NOMO-1 (cell line): ENCODE measurements around the gene EMP2.
A peak's percentile ranks its signal among the peaks of the same experiment; 100 is the strongest.
"Not testable (repeated sequence)": the region's sequence is repeated elsewhere in the genome, so short reads cannot be mapped to it uniquely, and the experiment has no call there.

Source experiments
- DNase-seq, 2 experiments: peaks; one replicate each; lab custom pipeline; 2025; ENCODE audit not compliant: unreplicated experiment in 2 of 2; lab: John Stamatoyannopoulos, UW

EMP2 gene

DNA sequence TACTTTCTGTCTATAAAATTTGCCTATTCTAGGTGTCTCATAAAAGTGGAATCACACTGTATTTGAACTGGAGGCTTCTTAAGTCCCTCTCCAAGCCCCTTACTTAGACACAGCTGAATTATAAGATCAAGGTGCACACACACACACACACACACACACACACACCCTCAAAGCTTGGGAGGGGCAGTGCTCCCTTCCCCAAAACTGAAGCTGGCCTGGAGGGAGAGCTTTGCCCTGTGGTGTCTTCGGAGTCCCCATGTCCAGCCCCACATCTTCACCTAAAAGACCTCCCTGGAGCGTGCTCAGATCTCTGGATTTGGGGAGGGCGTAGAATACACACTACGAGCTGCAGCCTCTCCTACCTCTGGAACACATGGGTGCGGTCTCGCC lies 828 bp downstream of the EMP2 start:
- no peak for DNase-seq

DNA sequence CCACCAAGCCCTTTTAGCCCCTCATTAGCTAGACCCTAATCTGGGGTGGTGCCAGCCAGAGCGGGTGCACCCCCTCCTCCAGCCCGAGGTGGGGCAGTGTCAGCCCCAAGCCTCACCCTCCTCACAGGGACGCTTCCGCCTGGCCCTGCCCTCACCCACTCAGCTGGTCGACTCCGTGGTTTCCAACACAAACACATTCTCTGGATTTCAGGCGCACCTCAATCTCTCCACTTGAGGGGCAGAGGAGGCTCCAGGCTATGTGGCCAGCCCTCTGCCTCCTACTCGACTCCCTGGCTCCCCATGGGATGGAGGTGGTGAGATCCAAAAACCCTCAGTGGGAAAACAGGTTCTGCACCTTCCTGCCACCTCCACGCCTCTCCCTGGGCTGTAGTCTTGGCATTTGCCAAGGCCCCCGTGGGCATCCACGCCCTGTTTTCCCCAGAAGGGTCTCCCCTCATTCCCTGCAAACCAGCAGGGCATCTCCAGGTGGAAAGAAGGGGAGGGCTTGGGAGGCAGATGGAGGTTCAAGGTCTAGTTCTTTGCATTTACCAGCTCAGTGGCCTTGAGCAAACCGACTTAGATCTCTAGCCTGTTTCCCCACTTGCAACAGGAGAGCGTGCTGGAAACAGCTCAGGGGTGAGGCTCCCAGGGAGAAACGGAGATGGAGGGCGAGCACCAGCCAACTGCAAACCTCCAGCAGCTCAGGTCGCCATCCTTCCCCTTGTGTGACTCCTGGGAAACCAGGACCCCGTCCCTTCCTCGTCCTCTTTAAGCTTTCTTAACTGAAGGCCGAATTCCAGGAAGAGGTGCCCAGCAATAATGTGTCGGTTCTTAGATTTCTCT lies 1.7 kb downstream of the EMP2 start:
- DNase-seq, result no peak

DNA sequence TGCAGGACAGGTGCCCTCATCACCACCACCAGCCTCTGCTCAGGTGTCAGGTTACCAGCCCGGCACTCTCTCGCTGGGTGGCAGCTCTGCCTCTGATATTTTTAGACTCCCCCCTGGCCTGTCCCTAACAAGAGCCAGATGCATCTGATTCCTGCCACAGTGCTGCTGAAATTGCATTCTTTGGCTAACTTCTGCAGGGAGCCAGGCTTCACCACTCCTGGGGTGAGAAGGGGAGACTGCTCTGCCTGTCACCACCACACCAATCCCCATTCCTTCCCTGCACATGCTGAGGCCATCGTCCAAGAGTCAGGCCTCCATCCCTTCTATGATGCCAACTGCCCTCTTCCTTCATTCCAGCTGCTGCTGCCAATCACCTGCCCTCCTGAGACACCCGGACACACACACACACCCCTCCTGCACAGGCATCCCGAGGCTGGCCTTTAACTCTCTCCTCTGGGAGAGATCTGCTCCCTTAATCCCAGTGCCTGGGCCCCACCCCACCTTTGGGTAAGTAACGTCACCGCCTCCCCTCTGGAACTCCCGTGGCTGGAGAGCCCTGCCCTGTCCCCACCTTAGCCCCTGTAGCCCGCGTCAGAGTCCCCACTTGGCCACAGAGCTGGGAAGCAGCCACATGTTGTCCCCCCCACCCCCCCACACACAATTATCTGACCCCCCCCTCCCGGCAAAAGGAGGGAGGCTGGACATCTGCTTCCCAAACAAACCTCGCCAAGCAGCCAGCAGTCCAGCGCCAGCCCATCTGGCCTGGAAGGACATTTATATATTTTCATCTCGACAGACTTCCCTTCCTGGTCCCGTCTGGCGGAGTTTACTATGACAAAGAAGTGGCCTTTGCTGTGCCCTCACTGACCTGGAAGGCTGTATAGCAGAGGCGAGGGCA lies 2.8 kb downstream of the EMP2 start:
- DNase-seq, result no peak

DNA sequence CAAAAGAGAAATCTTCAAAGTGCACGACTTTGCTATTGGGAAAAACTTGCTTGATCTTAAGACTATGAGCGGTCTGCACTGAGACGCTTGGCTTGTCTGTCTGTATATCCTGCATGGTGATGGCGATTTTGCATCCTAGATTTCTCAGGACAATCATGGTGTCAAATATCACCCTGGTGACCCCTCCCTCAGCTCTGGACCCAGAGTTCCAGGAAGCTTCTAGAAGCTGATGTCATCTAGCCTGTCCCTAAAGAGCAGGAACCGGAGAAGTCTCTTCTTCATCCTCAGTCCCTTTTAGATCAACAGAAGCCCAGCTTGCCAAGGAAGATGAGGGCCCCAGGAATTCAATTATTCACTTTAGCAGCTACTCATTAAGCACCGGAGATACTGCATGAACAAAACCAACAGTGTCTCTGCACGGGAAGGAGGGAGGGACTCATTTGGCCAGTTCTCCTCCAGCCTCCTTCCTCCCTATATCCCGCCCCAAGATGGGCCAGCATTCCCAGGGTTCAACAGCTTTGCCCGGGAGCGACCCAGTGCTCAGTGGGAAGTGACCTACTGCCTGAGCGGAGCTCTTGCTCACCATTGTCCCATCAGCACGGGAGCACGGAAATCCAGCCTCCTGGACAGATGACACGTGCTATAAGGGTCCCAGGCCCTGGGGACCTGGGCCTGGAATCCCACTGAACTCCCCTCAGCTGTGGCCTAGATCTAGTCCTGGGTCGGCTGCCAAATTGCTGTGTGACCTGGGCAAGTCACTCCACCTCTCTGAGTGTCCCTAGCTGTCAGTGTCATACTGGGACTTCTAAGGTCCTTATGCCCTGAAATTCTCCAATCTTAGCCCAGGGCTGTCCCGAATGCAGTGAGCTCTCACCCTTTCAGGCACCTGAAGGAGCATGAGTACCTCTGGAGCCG lies 3.8 kb downstream of the EMP2 start:
- no peak for DNase-seq

DNA sequence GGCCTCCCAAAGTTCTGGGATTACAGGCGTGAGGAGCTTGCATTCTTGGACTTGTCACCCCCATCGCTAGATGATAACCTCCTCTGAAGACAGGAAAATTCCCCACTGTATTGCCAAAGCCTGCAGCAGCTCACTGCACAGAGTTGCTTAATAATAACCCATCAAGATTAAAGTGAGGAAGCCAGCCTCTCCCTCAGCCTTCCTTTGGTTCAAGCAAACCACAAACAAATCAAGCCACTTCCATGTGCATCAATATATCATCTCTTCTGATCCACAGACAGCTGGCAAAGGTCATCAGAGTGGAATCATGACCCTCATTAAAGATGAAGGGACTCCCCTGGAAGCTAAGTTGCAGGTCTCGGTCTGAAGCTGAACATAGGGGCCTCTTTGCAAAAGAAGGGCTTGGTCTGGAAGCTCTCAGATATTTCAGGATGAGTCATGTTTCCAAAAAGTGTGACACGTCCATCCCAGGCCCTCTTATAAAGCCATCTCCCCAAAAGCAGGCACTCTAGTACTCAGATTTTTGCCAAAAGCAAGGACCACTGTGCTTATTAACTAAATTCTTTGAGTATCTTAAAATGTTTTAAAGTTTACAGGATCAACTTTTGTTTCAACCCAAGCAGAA lies 4.8 kb downstream of the EMP2 start:
- peak in 1 of 2 experiments; percentile 39 for DNase-seq

DNA sequence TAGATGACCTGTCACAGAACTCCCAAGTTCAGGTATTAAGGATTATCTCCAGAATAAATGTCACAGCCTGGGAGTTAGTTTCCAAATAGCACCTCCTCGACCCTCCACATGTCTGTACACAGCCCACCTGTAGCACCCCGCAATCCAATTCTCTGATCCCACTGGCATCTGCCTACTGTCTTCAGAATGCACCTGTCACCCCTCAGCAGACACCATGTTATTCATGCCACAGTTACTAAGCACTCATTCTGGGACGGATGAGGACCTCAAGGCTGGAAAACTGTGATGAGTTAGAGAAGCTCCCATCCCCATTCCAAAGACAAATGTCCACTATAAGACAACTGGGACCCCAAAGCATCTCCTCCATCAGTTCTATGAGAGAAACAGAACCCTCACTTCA lies 7.8 kb downstream of the EMP2 start:
- DNase-seq, result no peak

DNA sequence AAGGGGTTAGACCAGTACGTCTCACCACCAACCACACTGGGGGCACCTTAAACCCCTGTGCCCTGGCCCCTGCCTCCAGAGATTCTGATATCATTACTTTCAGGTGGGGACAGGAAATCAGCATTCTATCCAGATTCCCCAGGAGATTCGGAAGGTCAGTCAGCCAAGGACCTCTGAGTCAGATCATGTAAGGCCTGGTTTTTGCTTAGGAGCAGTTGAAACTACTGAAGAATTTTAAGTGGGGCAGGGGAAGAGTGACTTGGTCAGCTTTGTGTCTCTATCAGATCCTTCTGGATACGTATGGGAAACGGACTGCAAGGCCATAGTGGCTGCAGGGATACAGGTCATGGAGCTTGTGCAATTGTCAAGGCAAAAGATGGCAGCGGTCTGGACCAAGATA lies 9.0 kb downstream of the EMP2 start:
- no peak for DNase-seq

DNA sequence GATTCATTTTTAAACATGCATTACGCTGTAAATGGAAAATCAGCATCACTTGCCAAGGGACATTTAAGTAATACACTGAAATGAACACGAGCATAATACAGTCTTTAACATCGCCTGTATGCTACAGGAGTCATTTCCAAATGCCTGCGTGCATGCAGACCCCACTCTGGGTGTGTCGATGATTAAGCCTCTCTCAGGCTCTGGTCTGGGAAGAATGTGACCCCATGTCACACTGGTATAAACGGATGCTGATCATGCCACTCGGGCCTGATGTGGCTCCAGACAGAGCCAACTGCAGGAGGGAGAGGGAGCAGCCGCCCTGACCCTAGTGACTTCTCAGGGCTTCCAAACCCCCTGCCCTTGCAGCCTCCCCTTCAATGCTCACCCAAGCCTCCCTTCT lies 10.8 kb downstream of the EMP2 start:
- no peak for DNase-seq

DNA sequence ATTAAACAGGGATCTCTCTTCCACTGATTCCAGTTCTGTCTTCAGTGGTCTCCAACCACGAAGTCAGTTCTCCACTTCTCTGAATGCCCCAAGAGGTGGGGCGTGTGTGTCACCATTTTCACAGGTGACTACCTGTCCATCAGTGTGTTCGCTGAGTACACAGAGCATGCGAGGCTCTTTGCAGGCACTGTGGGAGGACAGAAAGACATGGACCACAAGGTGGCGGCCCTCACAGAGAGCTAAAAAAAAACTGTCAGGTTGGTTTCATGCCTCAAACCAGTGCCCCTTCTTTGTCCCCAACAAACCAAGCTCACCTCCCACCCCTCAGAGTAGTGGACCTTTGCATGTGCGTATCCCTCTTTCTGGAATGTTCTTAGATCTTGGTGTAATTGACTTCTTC lies 13.8 kb downstream of the EMP2 start:
- DNase-seq, result no peak

DNA sequence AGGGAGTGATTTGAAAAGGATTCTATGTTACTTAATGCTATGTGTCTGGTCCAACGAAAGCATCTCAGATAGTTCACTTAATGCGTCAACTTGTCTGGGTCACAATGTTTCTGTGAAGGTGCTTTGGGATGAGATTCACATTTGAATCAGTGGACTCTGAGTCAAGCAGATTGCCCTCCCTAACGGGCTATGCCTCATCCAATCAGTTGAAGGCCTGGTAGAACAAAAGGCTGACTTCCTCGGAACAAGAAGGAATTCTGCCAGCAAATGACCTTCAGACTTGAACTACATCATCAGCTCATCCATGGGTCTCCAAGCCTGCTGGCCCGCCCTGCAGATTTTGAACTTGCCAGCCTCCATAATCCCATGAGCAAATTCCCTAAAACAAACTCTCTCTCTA lies 15.2 kb downstream of the EMP2 start:
- no peak for DNase-seq

DNA sequence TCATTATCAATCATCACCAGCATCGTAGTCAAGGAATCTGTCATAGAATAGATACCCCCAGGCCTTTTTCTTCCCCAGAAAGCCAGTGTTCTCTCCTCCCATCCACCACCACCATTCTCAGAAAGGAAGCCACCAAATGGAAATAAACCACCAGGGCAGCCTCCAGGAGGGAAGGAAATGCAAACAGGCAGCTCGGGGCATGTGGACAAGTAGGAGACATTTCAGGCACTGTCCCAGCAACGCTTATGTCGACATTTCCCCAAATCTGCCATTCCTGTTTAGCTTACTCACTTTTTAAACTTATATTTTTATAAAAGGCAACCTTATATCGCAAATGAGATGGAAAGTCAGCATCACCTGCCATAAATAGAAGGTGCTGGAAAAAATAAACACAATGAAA lies 15.8 kb downstream of the EMP2 start:
- no peak for DNase-seq

DNA sequence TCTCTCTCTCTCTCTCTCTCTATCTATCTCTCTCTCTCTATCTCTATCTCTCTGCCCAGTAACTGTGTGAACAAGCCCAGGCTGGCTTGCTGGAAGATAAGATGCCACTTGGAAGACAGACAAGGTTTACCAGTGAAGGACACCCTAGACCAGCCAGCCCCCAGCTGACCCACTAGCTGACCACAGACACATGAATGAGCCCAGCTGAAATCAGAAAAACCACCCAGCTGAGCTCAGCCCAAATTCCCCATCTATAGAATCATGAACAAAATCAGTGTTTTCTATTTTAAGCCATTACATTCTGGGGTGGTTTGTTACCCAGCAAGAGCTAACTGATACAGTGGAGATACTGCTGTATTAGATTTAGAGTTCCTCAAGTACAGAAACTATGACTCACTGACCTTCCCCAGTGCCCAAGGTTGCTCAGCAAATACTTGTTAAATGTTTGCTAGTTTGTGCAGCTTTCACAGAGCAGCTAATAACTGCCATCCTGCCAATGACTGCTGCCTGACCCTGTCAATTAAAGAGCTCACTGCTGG lies 18.0 kb downstream of the EMP2 start:
- DNase-seq, result no peak

DNA sequence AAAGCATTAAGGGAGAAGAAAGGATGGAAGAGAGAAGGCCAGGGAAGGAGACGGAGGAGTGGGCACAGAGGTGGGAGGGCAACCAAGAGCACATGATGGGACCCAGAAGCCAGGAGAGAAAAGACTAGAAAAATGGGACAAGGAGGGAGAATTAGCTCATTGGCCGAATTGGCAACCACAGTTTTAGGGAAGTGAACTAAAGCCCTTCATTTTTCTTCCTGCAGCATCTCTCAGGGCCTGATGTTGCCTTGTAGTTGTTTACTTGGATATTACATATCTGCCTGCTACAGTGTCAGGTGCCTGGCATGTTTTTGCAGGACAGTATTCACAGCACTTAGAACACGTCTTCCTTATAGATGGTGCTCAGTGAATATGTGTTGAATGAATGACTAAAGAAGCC lies 19.0 kb downstream of the EMP2 start:
- no peak for DNase-seq

DNA sequence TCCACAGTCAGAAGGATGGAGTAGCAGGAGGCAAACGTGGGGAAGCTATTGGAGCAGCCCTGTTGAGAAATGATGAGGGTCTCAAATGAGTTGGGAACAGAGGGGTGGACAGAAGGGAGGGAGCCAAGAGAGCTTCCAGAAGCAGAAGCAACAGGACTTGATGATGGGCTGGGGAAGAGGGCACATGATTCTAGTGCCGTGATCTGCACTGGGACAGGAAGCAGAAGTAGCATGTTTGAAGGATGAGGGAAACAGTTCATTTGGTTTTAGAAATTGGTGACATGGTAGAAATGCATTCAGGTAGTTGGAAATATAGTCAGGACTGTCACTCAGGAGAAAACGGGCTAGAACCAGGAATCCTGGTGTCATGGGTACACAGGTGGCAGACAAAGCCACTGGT lies 19.4 kb downstream of the EMP2 start:
- DNase-seq, result peak in 1 of 2 experiments; percentile 6

DNA sequence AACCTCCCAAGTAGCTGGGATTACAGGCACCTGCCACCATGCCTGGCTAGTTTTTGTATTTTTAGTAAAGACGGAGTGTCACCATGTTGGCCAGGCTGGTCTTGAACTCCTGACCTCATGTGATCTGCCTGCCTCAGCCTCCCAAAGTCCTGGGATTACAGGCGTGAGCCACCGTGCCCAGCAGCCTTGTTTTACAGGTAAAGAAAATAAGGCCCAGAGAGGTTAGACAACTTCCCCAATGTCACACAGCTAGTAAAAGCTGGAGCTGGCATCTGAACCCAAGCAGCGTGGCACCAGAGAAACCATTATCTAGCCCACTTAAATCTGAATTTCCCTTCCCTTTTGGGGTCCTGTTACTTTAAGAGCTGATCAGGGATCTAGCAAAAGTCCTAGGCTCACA lies 20.6 kb downstream of the EMP2 start:
- not testable (repeated sequence) for DNase-seq

DNA sequence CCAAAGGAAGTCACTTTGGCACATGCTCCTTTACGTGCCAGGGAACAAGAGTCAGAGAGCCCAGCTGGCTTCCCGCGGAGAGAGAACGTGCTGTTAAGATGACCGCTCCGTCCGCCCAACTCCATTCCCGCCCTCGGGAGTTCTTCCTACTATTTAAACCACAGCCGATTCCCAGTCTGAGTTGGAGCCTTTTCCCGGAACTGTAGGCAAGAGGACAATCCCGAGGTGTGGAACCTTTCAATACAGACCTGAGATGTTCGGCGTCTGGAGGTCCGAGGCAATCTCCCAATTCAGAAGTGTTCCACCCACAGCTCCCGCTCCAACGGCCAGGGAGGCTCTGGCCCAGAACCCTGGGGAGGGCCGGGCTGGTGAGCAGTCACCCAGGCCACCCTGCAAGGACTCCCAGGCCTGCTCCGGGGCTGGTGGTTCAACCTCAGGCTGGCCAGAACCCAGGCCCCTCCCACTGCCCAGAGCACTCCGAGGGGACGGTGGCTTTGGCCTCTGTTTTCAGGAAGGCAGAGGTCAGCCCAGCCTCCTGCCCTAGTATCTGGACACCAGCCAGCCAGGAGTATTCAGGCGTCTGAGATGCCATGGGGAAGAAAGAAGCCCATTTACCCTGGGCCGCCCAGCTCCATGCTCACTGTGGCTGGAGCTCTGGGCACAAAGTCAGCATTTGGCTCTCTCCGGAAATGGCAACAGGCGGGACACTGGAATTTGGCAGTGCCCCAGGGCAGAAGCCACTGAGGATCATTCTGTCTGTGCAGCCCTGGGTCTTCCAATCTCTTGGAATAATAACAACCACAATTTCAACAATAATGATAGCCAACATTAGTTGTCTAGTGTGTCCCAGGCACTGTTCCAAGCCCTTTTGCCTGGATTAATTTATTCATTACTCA lies 21.4 kb downstream of the EMP2 start:
- DNase-seq, result no peak

DNA sequence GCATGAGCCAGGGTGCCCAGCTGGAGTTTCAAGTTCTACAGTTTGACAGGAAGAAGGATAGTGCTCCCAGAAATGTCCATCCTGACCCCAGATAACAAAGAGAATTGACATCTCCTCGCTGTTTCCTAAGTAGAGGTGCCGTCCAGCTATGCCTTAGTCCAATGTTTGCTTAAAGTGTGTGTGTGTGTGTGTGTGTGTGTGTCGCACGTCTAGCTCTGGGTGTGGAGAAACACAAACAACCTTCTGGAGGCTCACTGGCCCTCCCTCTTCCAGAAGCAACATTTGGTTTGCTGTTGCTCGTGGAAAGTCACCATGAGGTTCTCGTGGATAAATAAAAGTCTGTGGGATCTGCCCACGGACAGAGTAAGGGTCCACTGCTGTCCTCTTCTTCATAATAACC lies 22.1 kb downstream of the EMP2 start:
- DNase-seq, result no peak

DNA sequence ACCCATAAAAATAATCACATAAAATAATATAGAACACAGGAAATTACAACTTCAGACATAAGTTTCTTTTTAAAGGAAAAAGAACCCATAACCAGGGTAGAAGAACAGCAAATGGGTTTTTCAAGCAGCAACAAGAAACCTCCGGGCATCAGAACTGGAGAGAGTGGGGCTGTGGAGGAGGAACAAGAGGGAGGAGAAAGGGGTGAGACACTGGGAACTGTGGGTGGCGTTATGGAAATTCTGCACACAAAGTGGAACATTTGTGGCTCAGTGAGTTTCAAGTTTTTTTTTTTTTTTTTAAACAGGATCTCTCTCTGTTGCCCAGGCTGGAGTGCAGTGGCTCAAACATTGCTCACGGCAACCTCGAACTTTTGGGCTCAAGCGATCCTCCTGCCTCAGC lies 22.6 kb downstream of the EMP2 start:
- no peak for DNase-seq

DNA sequence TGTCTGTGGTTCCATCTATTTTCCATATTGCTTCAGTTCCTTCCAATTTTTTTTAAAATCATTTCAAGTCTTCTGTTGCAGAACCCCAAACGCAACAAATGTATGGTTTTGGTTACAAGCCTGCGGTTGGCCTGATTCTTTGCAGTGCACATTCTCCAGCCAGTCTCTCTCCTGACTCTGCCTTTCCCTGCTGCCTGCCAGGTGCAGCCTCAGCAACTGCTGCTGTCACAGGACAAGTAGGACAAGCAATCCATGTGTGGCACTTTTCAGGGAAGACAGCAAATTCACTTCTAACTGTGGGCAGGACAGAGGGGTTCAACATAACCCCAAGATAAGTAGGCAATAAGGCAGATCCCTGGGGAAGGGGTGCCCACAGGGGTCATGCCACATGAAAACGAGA lies 24.2 kb downstream of the EMP2 start:
- DNase-seq, result no peak
